ENCODE results near the gene JCHAIN.
A peak's percentile ranks its signal among the peaks of the same experiment; 100 is the strongest.
"Not testable (repeated sequence)": the region's sequence is repeated elsewhere in the genome, so short reads cannot be mapped to it uniquely, and the experiment has no call there.

Gene JCHAIN

GRCh38 chr4:70687821-70688794 lies 21.8 kb upstream of the JCHAIN start, which contains the start of gene UTP3:
Gene UTP3, plus strand, starts transcription at chr4:70688532. Its CDS starts 146 bp downstream, at chr4:70688678.
- DNase-seq: peak; percentile 98 to 99

GRCh38 chr4:70687392-70687791 lies 21.1 kb upstream of the JCHAIN start:
- no peak for DNase-seq

- not testable (repeated sequence) for DNase-seq
Measured at GRCh38 chr4:70682142-70682541, 15.8 kb upstream of the JCHAIN start.

- no peak for DNase-seq
Measured at GRCh38 chr4:70681704-70682103, 15.4 kb upstream of the JCHAIN start.

GRCh38 chr4:70680934-70681333 lies 14.6 kb upstream of the JCHAIN start:
- DNase-seq: no peak

- DNase-seq: no peak
Measured at GRCh38 chr4:70678383-70678999, 12.2 kb upstream of the JCHAIN start.

- DNase-seq: no peak
Measured at GRCh38 chr4:70676554-70677090, 10.3 kb upstream of the JCHAIN start.

GRCh38 chr4:70674731-70675130 lies 8.4 kb upstream of the JCHAIN start:
- no peak for DNase-seq

GRCh38 chr4:70674191-70674590 lies 7.9 kb upstream of the JCHAIN start:
- no peak for DNase-seq

- DNase-seq: no peak
Measured at GRCh38 chr4:70671091-70671490, 4.8 kb upstream of the JCHAIN start.

GRCh38 chr4:70670332-70671014 lies 4.2 kb upstream of the JCHAIN start:
- no peak for DNase-seq

GRCh38 chr4:70667740-70668535 lies 1.6 kb upstream of the JCHAIN start:
- DNase-seq: no peak

- not testable (repeated sequence) for DNase-seq
Measured at GRCh38 chr4:70661309-70661922, 4.9 kb downstream of the JCHAIN start.

GRCh38 chr4:70660106-70660505 lies 6.2 kb downstream of the JCHAIN start:
- DNase-seq: no peak

- no peak for DNase-seq
Measured at GRCh38 chr4:70658418-70658817, 7.9 kb downstream of the JCHAIN start.

GRCh38 chr4:70657326-70657725 lies 9.0 kb downstream of the JCHAIN start:
- no peak for DNase-seq

- no peak for DNase-seq
Measured at GRCh38 chr4:70654605-70655011, 11.7 kb downstream of the JCHAIN start.

GRCh38 chr4:70651864-70652506 lies 14.3 kb downstream of the JCHAIN start:
- DNase-seq: peak; percentile 31 to 66

GRCh38 chr4:70650741-70651140 lies 15.6 kb downstream of the JCHAIN start:
- DNase-seq: not testable (repeated sequence)

GRCh38 chr4:70640192-70640591 lies 26.1 kb downstream of the JCHAIN start:
- DNase-seq: no peak

- DNase-seq: no peak
Measured at GRCh38 chr4:70637239-70637913, 28.9 kb downstream of the JCHAIN start.

Measured in NCI-H526 (cell line).